Mesothelial cell of epicardium (in vitro differentiated cells): ENCODE measurements around the gene DNMT1. TPM values are rescaled to one million over a fixed set of nuclear protein-coding genes. Genes with fewer than 3 reads are reported as not detected.

ENCODE experiments used
- DNase-seq, 2 experiments: peaks; one replicate each; pipeline ENCODE4 v3.0.0; 2021; ENCODE audit warnings: low spot score in 2 of 2; ENCODE audit not compliant: unreplicated experiment in 2 of 2
- H3K27ac Mint-ChIP-seq: 2 replicates; pipeline ENCODE4 v1.8.0; 2021; ENCODE audit warnings: mixed read lengths
- H3K27me3 Mint-ChIP-seq: 2 replicates; pipeline ENCODE4 v1.8.0; 2021; ENCODE audit warnings: low read depth, mixed read lengths
- H3K36me3 Mint-ChIP-seq: 2 replicates; pipeline ENCODE4 v1.8.0; 2021; ENCODE audit warnings: mixed read lengths
- H3K4me1 Mint-ChIP-seq: 2 replicates; pipeline ENCODE4 v1.8.0; 2021; ENCODE audit warnings: mixed read lengths
- H3K4me3 Mint-ChIP-seq: 2 replicates; pipeline ENCODE4 v1.8.0; 2021; ENCODE audit warnings: mild to moderate bottlenecking, moderate library complexity, mixed read lengths
- H3K9me3 Mint-ChIP-seq: 2 replicates; pipeline ENCODE4 v1.8.0; 2021; ENCODE audit warnings: mixed read lengths
- CTCF ChIP-seq: fragments of 200-600 bp; sonication (generic); IDR thresholded peaks from one replicate; pipeline ENCODE4 v1.5.0; 2021; ENCODE audit warnings: antibody characterized with exemption; ENCODE audit not compliant: unreplicated experiment
- total RNA-seq: library from RNA; stranded (reverse); gene quantifications from 3 replicates; pipeline ENCODE4 v1.2.1, GENCODE V29; 2021

DNMT1 gene
- total RNA-seq, 1 donor from 2014 or later = 110 TPM

- H3K4me3 Mint-ChIP-seq = peak overlapping the region; percentile 86
- TF ChIP-seq CTCF = no peak
- no peaks in the 10 kb centered on the region for H3K27me3 Mint-ChIP-seq
- no peak for DNase-seq
- H3K9me3 Mint-ChIP-seq = no peaks in the 10 kb centered on the region
- peak overlapping the region; percentile 50 for H3K27ac Mint-ChIP-seq
- peaks cover 16% of the 10 kb centered on the region for H3K4me1 Mint-ChIP-seq
- H3K36me3 Mint-ChIP-seq = peaks cover 5% of the 10 kb centered on the region
Measured at GRCh38 chr19:10228920-10229319, 34.2 kb upstream of the DNMT1 start.

- H3K4me1 Mint-ChIP-seq = peaks cover 16% of the 10 kb centered on the region
- peak overlapping the region; percentile 21 for H3K27ac Mint-ChIP-seq
- no peaks in the 10 kb centered on the region for H3K9me3 Mint-ChIP-seq
- no peak overlapping the region for H3K4me3 Mint-ChIP-seq
- H3K36me3 Mint-ChIP-seq = peaks cover 6% of the 10 kb centered on the region
- no peaks in the 10 kb centered on the region for H3K27me3 Mint-ChIP-seq
- no peak for TF ChIP-seq CTCF
- DNase-seq = no peak
Measured at GRCh38 chr19:10228393-10228792, 33.6 kb upstream of the DNMT1 start.

- peak; percentile 28 for TF ChIP-seq CTCF
- Mint-ChIP-seq H3K27me3 (no peaks in the 10 kb centered on the region), H3K4me3 (no peak overlapping the region), H3K36me3 (peaks cover 9% of the 10 kb centered on the region), H3K4me1 (peaks cover 16% of the 10 kb centered on the region), H3K9me3 (no peaks in the 10 kb centered on the region), H3K27ac (peak overlapping the region; percentile 64)
- no peak for DNase-seq
Measured at GRCh38 chr19:10227026-10227971, 32.5 kb upstream of the DNMT1 start.

- Mint-ChIP-seq H3K27me3 (no peaks in the 10 kb centered on the region), H3K4me3 (peak overlapping the region; percentile 11), H3K36me3 (peaks cover 12% of the 10 kb centered on the region), H3K27ac (peak overlapping the region; percentile 95), H3K4me1 (peaks cover 16% of the 10 kb centered on the region), H3K9me3 (no peaks in the 10 kb centered on the region)
- no peak for TF ChIP-seq CTCF
- DNase-seq = peak; percentile 31 to 47
Measured at GRCh38 chr19:10226376-10227025, 31.7 kb upstream of the DNMT1 start.

- Mint-ChIP-seq H3K27me3 (no peaks in the 10 kb centered on the region), H3K4me1 (peaks cover 16% of the 10 kb centered on the region), H3K36me3 (peaks cover 12% of the 10 kb centered on the region), H3K9me3 (no peaks in the 10 kb centered on the region), H3K27ac (peak overlapping the region; percentile 95), H3K4me3 (peak overlapping the region; percentile 11)
- no peak for TF ChIP-seq CTCF
- no peak for DNase-seq
Measured at GRCh38 chr19:10226021-10226375, 31.2 kb upstream of the DNMT1 start.
